Peyer's patch (tissue), 4 donors: Measurements from ENCODE around the gene YJEFN3. TPM values are rescaled to one million over a fixed set of nuclear protein-coding genes. Genes with fewer than 3 reads are reported as not detected.

Source experiments
- DNase-seq, 3 donors: peaks; one replicate each; pipeline ENCODE4 v3.0.0-alpha.2; 2017 to 2019
- H3K27ac ChIP-seq, 4 donors: fragments of 200-600 bp; sonication (generic); one replicate each; pipeline ENCODE4 v1.5.1; 2016 to 2019
- H3K27me3 ChIP-seq, 2 donors: fragments of 200-600 bp; sonication (generic); one replicate each; pipeline ENCODE4 v1.5.1; 2019
- H3K36me3 ChIP-seq, 3 donors: fragments of 200-600 bp; sonication (generic); one replicate each; pipeline ENCODE4 v1.5.1; 2016 to 2019
- H3K4me1 ChIP-seq, 4 donors: fragments of 200-600 bp; sonication (generic); one replicate each; pipeline ENCODE4 v1.5.1; 2016 to 2019
- H3K4me3 ChIP-seq, 4 donors: fragments of 200-600 bp; sonication (generic); 1 replicate in 3 of 4; 2 replicates in 1 of 4; pipeline ENCODE4 v1.5.1; 2016 to 2019; ENCODE audit warnings: mild to moderate bottlenecking in 1 of 4
- H3K9me3 ChIP-seq, 4 donors: fragments of 200-600 bp; sonication (generic); one replicate each; pipeline ENCODE4 v1.5.1; 2016 to 2019; ENCODE audit warnings: mild to moderate bottlenecking in 1 of 4
- CTCF ChIP-seq, 6 experiments: fragments of 450-650 bp in 4 of 6; fragments of 200-600 bp in 2 of 6; sonication (generic) in 1 of 6; IDR thresholded peaks; one replicate each; pipeline ENCODE4 v1.5.1; 2017 to 2019; ENCODE audit warnings: antibody characterized with exemption in 6 of 6, mild to moderate bottlenecking in 3 of 6, moderate library complexity in 1 of 6
- POLR2A ChIP-seq, 2 donors: fragments of 450-650 bp; IDR thresholded peaks; one replicate each; pipeline ENCODE4 v1.5.1; 2017; ENCODE audit warnings: antibody characterized with exemption in 2 of 2, mild to moderate bottlenecking in 2 of 2, moderate library complexity in 2 of 2
- total RNA-seq, 4 donors: library from RNA; depleted of rRNA; stranded (reverse); fragments of >200 nt; gene quantifications; one replicate each; pipeline ENCODE4 v1.1.0, GENCODE V29; 2016

YJEFN3 gene
- total RNA-seq, 4 donors from 2014 or later: 4.4 to 9.9 (median 5.6) TPM

GRCh38 chr19:19502281-19502680, 26.4 kb upstream of the YJEFN3 start:
- no peak for DNase-seq

DNA sequence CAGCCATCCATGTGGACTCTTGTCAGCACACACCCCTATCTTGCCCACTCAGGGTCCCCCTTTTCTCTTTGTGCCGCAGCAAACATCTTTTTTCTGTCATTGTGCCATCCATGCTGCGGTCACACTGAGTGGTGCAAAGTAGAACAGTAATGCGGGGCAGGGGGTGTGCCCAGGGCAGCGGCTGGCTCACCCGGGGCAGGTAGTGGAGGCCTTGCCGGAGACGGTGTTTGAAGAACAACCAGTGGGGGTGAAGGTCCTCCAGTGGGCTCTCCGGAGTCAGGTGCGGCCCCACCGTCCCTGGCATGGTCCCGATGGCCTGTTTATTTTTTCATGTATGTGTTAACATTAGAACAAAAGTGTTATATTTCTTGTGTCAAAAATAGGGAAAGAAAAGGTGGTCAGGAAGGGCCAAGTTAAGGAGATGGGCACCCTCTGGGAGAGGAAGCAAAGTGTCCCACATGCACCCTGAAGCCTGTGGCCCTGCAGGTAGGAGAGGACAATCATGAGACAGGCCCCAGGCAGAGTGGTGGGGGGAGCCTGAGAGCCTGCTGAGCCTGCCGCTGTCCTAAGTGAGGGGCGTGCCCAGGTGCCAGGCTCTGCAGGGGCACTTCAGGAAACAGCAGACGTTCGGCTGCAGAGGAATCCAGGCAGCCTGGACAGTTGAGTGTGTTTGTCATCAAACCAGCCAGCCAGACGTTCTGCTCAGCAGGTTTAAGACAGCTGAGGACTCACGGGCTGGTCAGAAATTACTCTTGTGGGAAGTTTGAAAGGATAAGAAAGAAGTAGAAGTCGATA, 25.7 kb upstream of the YJEFN3 start:
- Histone ChIP-seq H3K27ac (no peak overlapping the region), H3K9me3 (no peaks in the 10 kb centered on the region), H3K4me3 (no peak overlapping the region), H3K36me3 (peaks cover 0 to 98% (median 0%) of the 10 kb centered on the region in 3 donors), H3K4me1 (no peaks in the 10 kb centered on the region), H3K27me3 (no peaks in the 10 kb centered on the region)
- no peak for TF ChIP-seq CTCF (IDR thresholded peaks at IDR 0.05)
- no peak for TF ChIP-seq POLR2A (IDR thresholded peaks at IDR 0.05)
- DNase-seq: no peak

More at GRCh38 chr19:19502281-19502680, 26.4 kb upstream of the YJEFN3 start:
- Histone ChIP-seq H3K4me3 (no peak overlapping the region), H3K27me3 (no peaks in the 10 kb centered on the region), H3K4me1 (no peaks in the 10 kb centered on the region), H3K9me3 (no peaks in the 10 kb centered on the region), H3K36me3 (peaks cover 0 to 98% (median 0%) of the 10 kb centered on the region in 3 donors), H3K27ac (no peak overlapping the region)
- no peak for TF ChIP-seq CTCF (IDR thresholded peaks at IDR 0.05)
- no peak for TF ChIP-seq POLR2A (IDR thresholded peaks at IDR 0.05)

DNA sequence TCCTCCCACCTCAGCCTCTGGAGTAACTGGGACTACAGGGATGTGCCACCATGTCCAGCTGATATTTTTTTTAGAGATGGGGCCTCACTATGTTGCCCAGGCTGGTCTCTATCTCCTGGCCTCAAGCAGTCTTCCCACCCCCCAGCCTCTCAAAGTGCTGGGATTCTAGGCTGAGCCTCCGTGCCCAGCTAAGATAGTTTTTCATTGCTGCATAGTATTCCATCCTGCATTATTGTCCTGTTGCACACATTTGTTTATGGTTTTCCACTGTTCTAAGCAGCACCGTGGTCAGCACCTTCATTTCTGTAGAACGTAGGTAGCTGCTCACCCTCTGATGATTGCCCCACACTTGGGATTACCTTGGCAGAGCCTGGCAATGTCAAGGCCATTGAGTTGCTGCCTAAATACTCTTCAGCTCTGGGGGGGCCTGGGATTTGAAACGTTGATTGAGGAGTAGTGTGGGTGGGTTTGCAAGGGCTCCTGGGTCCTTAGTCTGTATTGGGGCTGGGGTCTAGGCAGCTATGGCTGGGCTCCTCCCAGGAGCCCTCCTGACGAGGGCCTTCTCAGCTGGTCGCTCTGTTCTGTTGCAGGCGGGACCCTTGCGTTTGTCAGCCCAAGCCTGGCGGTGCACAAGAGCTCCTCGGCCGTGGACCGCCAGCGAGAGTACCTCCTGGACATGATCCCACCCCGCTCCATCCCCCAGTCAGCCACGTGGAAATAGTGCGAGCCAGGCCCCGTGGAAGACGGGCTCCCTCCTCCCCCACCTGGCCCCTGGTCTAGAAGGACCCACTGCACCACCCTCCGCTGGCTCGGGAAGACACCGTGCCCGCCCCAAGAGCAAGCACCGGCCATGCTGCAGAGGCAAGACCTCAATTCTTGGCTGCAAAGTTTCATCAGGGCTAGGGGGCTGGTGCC, 23.7 kb upstream of the YJEFN3 start:
- Histone ChIP-seq H3K4me1 (no peaks in the 10 kb centered on the region), H3K9me3 (no peaks in the 10 kb centered on the region), H3K27me3 (no peaks in the 10 kb centered on the region), H3K27ac (no peak overlapping the region), H3K4me3 (no peak overlapping the region), H3K36me3 (peaks cover 0 to 79% (median 0%) of the 10 kb centered on the region in 3 donors)
- TF ChIP-seq CTCF (IDR thresholded peaks at IDR 0.05): no peak
- TF ChIP-seq POLR2A (IDR thresholded peaks at IDR 0.05): no peak
- no peak for DNase-seq

DNA sequence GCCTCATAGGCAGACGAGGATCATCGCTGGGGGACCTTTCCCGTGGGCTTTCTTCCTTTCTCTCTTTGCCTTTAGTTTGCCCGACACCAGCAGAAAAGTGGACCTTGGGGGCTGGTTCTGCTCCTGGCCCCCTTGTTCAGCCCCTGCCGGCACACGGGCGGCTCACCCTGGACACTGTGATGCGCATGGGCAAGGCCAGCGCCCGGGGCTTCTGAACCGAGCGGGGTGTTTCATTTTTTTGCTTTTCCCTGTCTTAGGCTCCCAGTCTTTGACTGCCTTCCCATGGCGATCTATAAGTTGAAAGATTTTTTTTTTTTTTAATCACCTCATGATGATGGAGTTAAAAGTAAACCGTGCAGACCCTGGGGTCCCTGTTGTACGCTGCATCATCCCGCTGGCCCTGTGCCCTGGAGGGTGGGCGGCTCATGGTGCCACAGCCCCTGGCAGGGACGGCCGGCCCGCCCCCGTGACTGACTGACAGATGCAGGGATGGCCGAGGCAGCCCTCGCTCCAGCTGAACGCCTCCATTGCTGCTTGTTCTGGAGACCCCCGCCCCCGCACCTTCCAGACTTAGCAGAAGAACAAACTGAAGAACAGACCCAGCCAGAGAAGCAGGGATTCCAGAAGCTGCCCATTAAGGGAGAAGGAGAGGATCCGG, 22.9 kb upstream of the YJEFN3 start:
- Histone ChIP-seq H3K27me3 (no peaks in the 10 kb centered on the region), H3K36me3 (peaks cover 0 to 71% (median 0%) of the 10 kb centered on the region in 3 donors), H3K4me1 (no peaks in the 10 kb centered on the region), H3K9me3 (no peaks in the 10 kb centered on the region), H3K4me3 (no peak overlapping the region), H3K27ac (no peak overlapping the region)
- TF ChIP-seq POLR2A (IDR thresholded peaks at IDR 0.05) (no peak), CTCF (IDR thresholded peaks at IDR 0.05) (no peak)
- DNase-seq: no peak

- no peak for DNase-seq
- peaks cover 0 to 63% (median 0%) of the 10 kb centered on the region in 3 donors for H3K36me3 ChIP-seq
- H3K4me3 ChIP-seq: no peak overlapping the region
These were observed 22.1 kb upstream of the YJEFN3 start for GRCh38 chr19:19506592-19506991.

More at GRCh38 chr19:19506592-19506991, 22.1 kb upstream of the YJEFN3 start:
- no peaks in the 10 kb centered on the region for H3K4me1 ChIP-seq
- no peaks in the 10 kb centered on the region for H3K27me3 ChIP-seq
- no peaks in the 10 kb centered on the region for H3K9me3 ChIP-seq
- TF ChIP-seq CTCF (IDR thresholded peaks at IDR 0.05) (no peak), POLR2A (IDR thresholded peaks at IDR 0.05) (no peak)
- no peak overlapping the region for H3K27ac ChIP-seq
